RWPE1 (cell line): Measurements from ENCODE around the gene RCAN2.
A peak's percentile ranks its signal among the peaks of the same experiment; 100 is the strongest.

Source experiments
- CTCF ChIA-PET: fragments of 350-600 bp; sonication (Branson Sonifier 250); formaldehyde crosslinking; extraction: SDS; loops from one replicate; lab custom pipeline; 2021; lab: Yijun Ruan, JAX
- POLR2A ChIA-PET: fragments of 400-600 bp; formaldehyde crosslinking; extraction: SDS; loops from one replicate; lab custom pipeline; 2020; ENCODE audit warnings: antibody characterized with exemption; ENCODE audit not compliant: low non-redundant PET; lab: Yijun Ruan, JAX
- DNase-seq: peaks from one replicate; pipeline ENCODE4 v3.0.0; 2012; ENCODE audit warnings: low spot score
- H3K27ac ChIP-seq: fragments of 450-650 bp; 2 replicates; pipeline ENCODE4 v1.5.1; 2017
- TF ChIP-seq, protein P1 (sequence below): fragments of 450-650 bp; conservative IDR thresholded peaks from 2 replicates; pipeline ENCODE4 v1.5.1; 2017; ENCODE audit warnings: low read depth, mild to moderate bottlenecking

Gene RCAN2

DNA sequence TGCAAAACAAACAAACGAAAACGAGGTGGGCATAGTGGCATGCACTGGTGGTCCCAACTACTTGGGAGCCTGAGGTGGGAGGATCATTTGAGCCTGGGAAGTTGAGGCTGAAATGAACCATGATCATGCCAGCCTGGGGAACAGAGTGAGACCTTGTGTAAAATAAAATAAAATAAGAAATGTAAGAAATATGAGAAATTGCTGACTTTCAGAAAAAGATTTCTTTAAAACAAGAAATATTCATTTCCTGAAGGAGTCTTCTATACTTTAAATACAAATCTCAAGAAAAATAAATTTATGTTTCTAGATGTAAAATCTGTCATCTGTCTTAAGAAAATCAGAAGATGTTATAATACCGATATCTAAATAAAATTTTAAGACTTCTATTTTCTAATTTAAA lies 223.7 kb downstream of the RCAN2 start:
- CTCF ChIA-PET = no interaction called here
- TF ChIP-seq, protein P1, sequence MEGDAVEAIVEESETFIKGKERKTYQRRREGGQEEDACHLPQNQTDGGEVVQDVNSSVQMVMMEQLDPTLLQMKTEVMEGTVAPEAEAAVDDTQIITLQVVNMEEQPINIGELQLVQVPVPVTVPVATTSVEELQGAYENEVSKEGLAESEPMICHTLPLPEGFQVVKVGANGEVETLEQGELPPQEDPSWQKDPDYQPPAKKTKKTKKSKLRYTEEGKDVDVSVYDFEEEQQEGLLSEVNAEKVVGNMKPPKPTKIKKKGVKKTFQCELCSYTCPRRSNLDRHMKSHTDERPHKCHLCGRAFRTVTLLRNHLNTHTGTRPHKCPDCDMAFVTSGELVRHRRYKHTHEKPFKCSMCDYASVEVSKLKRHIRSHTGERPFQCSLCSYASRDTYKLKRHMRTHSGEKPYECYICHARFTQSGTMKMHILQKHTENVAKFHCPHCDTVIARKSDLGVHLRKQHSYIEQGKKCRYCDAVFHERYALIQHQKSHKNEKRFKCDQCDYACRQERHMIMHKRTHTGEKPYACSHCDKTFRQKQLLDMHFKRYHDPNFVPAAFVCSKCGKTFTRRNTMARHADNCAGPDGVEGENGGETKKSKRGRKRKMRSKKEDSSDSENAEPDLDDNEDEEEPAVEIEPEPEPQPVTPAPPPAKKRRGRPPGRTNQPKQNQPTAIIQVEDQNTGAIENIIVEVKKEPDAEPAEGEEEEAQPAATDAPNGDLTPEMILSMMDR = no peak
- DNase-seq = no peak
- no peak overlapping the region for H3K27ac ChIP-seq
- POLR2A ChIA-PET = no interaction called here

GRCh38 chr6:46265373-46265772 lies 225.9 kb downstream of the RCAN2 start:
- H3K27ac ChIP-seq = no peak overlapping the region
- ChIA-PET CTCF (no interaction called here), POLR2A (no interaction called here)
- no peak for DNase-seq
- TF ChIP-seq, protein P1 = no peak

DNA sequence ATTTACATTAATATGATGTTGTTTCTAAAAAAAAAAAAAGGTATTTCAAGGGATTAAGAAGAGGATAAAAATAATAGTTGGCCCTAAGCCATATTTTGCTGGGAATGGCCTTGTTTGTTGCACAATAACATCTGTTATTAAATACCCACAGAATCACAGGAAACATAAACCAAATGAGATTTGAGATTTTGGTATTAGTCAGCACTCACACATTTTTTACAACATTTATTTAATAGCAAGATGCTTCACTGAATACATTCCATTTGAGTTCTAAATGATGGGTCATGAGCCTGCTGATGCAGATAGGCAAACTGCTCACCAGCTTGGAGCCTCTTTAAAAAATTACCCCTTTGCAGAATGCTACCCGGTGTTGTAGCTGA lies 227.6 kb downstream of the RCAN2 start:
- CTCF ChIA-PET = no interaction called here

DNA sequence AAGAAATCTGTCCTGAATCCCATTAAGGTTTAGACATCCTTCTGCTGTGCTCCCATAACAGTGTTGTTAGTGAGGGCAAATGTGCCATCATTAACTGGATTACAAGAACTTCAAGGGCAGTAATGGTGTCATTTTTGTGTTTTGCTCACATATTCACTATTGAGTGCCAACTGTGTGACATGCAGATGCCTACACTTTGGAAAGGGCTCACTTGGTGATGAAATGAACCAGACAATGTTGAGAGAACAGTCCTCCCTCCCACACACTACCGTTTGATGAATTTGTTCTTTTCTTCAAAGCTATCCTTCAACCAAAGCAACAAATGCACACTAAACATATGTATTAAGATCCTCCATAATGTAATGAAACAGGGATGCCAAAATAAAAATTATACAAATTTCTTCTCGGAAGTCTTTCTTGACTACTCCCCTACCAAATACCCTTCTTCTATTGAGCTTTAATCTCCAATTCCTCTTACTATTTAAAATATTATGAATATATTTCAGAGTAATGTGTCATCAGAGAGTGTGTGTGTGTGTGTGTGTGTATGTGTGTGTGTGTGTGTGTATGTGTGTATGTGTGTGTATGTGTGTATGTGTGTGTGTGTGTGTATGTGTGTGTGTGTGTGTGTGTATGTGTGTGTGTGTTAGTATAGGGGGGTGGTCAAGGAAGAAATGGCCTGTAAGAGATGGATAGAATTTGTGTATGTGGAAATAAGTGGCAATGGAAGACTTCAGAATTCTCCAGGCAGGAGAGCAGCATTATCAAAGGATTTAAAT lies 228.1 kb downstream of the RCAN2 start:
- TF ChIP-seq, protein P1 = no peak
- ChIA-PET POLR2A (no interaction called here), CTCF (no interaction called here)
- DNase-seq = no peak
- no peak overlapping the region for H3K27ac ChIP-seq

More for the DNA sequence above, 227.6 kb downstream of the RCAN2 start:
- TF ChIP-seq, protein P1 = no peak
- DNase-seq = peak; percentile 7
- POLR2A ChIA-PET = no interaction called here
- no peak overlapping the region for H3K27ac ChIP-seq

DNA sequence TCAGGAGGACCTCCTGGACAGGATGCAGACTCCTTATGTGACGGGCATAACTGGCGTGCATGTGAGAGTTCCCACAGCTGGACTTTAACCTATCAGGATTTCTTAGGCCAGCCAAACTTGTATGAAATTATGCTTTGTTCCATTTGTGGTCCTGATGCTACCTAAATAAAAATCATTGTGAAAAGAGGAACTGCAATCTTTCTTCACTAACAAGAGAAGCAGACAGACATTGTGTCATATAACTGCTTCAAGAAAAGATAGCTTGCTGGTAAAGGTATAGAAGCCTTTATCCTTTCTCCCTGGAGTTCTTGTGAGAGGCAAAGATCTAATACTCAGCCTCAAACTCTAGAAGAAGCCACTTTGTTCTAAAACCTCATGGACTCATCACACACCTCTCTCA lies 233.0 kb downstream of the RCAN2 start:
- TF ChIP-seq, protein P1 = no peak
- POLR2A ChIA-PET = no interaction called here
- no peak for DNase-seq
- CTCF ChIA-PET = no interaction called here
- H3K27ac ChIP-seq = no peak overlapping the region

DNA sequence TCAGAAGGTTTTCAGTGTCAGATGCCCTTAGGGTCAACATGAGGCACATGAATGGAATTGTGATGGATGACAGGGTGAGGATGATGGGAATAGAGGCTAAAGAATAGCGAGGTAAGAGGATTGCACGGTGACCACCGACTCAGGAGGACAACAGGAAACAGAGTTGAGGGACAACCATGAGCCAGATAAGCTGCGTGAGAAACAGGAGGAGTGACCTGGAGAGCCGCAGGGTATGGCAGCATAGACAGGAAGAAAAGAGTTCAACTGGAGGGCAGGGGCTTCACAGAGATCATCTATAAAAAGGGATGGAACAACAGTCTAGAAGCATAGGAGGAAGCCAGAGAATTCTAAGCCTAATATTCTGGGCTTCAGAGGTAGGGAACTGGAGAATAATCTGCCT lies 235.7 kb downstream of the RCAN2 start:
- no peak overlapping the region for H3K27ac ChIP-seq
- CTCF ChIA-PET = no interaction called here
- POLR2A ChIA-PET = no interaction called here
- DNase-seq = no peak
- TF ChIP-seq, protein P1 = no peak
